ENCODE measurements around the gene EFCAB10.
"Not testable (repeated sequence)": the region's sequence is repeated elsewhere in the genome, so short reads cannot be mapped to it uniquely, and the experiment has no call there.

Gene EFCAB10

DNA sequence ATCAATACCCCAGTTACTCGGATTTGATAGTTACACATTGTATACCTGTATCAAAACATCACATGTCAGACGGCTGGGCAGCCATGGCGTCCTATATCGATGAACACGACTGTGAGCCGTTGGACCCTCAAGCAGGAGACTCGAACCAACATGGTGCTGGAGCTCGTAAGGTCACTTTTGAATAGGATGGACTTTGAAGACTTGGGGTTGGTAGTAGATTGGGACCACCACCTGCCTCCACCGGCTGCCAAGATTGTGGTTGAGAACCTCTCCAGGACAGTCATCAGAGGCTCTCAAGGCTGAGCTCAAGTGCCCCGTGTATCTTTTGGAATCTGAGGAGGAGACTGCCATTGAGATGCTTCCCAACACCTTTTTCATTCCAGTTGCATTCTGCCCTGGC is 51.2 kb downstream of the EFCAB10 start:
- DNase-seq, result no peak

DNA sequence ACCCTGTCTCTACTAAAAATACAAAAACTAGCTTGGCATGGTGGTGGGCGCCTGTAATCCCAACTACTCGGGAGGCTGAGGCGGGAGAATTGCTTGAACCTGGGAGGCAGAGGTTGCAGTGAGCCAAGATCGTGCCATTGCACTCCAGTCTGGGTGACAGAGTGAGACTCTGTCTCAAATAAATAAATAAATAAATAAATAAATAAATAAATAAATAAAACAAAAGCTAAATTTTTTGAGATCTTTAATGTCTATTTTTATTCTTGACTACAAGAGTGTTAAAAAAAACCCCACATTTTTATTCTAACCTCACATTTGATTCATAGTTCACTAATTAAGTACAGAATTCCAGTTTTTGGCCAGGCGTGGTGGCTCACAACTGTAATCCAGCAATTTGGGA is 53.6 kb downstream of the EFCAB10 start:
- not testable (repeated sequence) for DNase-seq

DNA sequence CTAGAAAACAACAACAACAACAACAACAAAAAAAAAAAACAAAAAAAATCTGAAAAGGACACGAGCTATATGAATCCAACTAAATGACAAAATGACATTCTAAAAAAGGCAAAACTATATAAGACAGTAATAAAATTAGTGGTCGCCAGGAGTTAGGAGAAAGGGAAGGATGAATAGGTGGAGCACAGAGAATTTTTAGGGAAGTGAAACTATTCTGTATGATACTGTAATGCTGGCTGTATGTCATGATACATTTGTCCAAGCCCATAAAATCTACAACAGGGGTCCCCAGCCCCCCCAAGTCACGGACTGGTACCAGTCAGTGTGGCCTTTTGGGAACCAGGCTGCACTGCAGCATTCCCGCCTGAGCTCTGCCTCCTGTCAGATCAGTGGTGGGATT is 56.5 kb downstream of the EFCAB10 start:
- no peak for DNase-seq

DNA sequence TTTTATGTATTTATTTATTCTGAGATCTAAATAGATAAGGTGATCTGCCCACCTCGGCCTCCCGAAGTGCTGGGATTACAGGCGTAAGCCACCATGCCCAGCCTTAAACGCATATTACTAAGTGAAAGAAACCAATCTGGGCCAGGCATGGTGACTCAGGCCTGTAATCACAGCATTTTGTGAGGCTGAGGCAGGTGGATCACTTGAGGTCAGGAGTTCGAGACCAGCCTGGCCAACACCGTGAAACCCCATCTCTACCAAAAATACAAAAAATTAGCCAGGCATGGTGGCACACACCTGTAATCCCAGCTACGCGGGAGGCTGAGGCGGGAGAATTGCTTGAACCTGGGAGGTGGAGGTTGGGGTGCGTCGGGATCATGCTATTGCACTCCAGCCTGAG is 56.9 kb downstream of the EFCAB10 start:
- DNase-seq, result not testable (repeated sequence)

DNA sequence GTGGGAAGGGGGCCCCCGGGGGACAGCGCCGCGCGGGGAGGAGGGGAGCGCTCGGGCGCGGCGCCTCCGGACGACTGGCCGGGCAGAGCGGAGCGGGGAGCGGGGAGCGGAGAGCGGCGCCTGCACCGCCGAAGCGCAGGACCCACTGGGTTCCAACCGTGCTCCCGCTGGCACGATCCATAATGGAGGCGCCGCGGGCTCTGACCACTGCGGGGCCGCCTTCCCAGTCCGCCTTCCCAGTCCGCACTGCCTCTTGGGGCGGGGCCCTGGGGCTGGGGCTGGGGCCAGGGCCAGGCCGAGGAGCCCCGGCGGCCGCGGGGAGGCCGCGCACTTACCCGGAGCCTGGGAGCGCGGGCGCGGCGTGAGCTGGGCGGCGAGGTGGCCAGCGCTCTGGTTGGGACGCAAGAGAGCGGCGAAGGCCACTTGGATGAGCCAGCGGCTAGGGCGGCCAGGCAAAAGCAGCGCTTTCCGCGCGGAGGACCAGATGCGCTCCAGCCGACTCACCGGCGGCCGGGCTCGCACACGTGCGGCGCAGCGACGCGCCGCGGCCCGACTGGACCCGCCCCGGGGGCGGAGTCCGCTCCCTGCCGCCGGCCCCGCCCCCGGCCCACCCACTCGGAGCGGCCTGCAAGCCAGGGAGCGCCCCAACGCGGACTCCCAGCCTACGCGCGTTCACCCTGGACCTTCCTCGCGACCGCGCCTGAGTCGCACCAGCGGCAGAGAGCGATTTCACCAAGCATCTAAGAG is 59.4 kb downstream of the EFCAB10 start, which contains the start of gene PUS7:
Gene PUS7, minus strand, starts transcription at position 555 of the 747 bp plus-strand sequence. CDS start 13,759 bp downstream, outside the sequence.
- peak; percentile 88 for DNase-seq

DNA sequence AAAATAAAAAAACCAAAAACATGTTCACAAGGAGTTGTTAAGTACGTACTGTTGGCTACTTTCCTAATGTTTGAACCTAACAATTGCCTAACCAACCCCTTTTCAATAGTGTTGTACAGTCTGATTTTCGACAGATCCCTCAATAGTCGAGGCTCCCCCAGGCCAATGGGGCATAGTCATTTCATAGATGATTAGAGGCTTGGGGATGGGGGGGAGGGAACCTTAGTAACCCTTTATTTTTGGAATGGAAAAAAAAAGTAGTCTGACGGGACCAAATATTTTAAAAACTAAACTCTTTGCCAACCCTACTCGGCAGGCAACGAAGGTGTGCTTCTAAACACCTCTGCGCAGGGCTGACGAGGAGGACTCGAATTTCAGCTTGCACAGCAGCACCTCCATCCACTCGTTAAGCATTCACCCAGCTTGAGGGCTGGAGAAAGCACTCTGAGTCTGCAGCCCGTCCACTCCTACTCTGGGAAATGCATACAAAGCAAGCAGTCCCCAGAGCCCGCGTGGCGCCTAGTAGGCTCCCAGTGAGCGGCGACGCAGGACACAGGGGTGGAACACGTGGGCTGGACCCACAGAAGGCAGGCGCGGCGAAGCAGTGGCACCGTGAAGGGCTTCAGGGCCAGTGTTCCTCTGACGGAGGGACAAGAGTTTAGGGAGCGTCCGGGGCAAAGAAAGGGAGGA is 60.1 kb downstream of the EFCAB10 start:
- DNase-seq, result peak; percentile 50

DNA sequence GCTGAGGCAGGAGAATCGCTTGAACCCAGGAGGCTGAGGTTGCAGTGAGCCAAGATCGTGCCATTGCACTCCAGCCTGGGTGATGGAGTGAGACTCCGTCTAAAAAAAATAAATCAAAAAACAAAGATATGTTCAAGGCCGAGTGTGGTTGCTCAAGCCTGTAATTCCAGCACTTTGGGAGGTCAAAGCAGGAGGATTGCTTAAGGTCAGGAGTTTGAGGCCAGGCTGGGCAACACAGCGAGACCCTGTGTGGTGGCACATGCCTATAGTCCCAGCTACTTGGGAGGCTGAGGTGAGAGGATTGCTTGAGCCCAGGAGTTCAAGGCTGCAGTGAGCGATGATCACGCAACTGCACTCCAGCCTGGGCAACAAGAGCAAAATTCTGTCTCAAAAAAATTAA is 60.7 kb downstream of the EFCAB10 start:
- DNase-seq, result not testable (repeated sequence)

DNA sequence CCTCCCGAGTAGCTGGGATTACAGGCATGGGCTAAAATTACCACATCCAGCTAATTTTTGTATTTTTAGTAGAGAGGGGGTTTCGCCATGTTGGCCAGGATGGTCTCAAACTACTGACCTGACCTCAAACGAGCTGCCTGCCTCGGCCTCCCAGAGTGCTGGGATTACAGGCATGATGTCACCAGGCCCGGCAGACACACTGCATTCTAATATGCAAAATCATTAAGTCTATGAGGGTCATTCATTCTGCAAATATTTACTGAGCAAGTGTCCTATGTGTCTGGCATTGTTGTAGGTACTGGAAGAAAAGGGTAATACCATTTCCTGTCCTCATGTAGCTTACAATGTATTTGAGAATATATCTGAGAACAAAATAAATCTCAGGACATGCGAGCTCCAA is 61.9 kb downstream of the EFCAB10 start:
- no peak for DNase-seq

DNA sequence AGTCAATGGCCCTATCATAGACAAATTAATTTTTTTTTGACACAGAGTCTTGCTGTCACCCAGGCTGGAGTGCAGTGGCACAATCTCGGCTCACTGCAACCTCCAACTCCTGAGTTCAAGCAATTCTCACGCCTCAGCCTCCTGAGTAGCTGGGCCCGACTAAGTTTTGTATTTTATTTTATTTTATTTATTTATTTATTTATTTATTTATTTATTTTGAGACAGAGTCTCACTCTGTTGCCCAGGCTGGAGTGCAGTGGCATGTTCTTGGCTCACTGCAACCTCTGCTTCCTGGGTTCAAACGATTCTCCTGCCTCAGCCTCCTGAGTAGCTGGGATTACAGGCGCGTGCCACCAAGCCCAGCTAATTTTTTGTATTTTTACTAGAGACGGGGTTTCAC is 65.7 kb downstream of the EFCAB10 start:
- not testable (repeated sequence) for DNase-seq

All from CD4-positive, alpha-beta T cell treated with Interleukin-17A for 4 hours (primary cell).